Vagina (tissue), 2 donors: ENCODE measurements around the gene CNOT1.
"Not testable (repeated sequence)": the region's sequence is repeated elsewhere in the genome, so short reads cannot be mapped to it uniquely, and the experiment has no call there.

Experiments
- CTCF ChIP-seq, 3 experiments: fragments of 450-650 bp in 2 of 3; fragments of 200-600 bp in 1 of 3; sonication (generic) in 1 of 3; IDR thresholded peaks; one replicate each; pipeline ENCODE4 v1.5.1; 2017 to 2019; ENCODE audit warnings: antibody characterized with exemption in 3 of 3, mild to moderate bottlenecking in 2 of 3, moderate library complexity in 2 of 3
- POLR2AphosphoS5 ChIP-seq, 2 donors: sonication (generic); formaldehyde crosslinking; IDR thresholded peaks; one replicate each; pipeline ENCODE4 v1.9.0; 2017; ENCODE audit warnings: antibody characterized with exemption in 2 of 2, mild to moderate bottlenecking in 2 of 2, low read depth in 1 of 2; ENCODE audit not compliant: insufficient read depth in 1 of 2

GRCh38 chr16:58612965-58613364 lies 16.7 kb downstream of the CNOT1 start:
- not testable (repeated sequence) for TF ChIP-seq POLR2AphosphoS5 (IDR thresholded peaks at IDR 0.05; ENCODE audit: insufficient read depth in 1 of 2, low read depth in 1 of 2); CTCF (IDR thresholded peaks at IDR 0.05)
